ENCODE data around the gene PLEKHG4.

- TF ChIP-seq CTCF (IDR thresholded peaks at IDR 0.05) = no peak
- TF ChIP-seq POLR2A (IDR thresholded peaks at IDR 0.05) = no peak
These were observed 19.6 kb upstream of the PLEKHG4 start for GRCh38 chr16:67259705-67260104.

All from testis (tissue), 2 donors.